RCC 7860 (cell line): ENCODE results near the gene ITPK1.

Source experiments
- DNase-seq: peaks from one replicate; pipeline ENCODE4 v3.0.0-alpha.2; 2015; ENCODE audit warnings: low spot score
- FAIRE-seq: peaks from 2 replicates; lab custom pipeline; 2012; peaks lifted over from hg19 to GRCh38; lab: Jason Lieb, UNC

The ITPK1 gene

DNA sequence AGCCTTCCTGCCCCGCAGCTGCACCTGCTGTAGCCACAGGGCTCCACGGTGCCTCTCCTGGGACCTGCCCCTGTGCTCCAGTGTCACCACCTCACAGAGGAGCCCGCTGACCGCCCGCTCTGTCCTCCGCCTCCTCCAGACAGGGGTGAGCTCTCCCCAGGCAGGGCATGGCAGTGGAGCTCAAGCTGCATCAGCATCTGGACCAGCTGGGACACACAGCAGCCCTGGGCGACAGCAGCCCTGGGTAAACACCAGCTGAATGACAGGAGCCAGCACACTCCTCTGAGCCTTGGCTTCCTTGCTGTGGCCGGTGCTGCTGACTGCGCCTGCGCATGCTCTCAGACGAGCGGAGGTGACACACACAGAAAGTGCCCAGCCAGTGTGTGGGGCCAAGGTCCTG lies 170.7 kb downstream of the ITPK1 start:
- DNase-seq (no peak), FAIRE-seq (no peak)

DNA sequence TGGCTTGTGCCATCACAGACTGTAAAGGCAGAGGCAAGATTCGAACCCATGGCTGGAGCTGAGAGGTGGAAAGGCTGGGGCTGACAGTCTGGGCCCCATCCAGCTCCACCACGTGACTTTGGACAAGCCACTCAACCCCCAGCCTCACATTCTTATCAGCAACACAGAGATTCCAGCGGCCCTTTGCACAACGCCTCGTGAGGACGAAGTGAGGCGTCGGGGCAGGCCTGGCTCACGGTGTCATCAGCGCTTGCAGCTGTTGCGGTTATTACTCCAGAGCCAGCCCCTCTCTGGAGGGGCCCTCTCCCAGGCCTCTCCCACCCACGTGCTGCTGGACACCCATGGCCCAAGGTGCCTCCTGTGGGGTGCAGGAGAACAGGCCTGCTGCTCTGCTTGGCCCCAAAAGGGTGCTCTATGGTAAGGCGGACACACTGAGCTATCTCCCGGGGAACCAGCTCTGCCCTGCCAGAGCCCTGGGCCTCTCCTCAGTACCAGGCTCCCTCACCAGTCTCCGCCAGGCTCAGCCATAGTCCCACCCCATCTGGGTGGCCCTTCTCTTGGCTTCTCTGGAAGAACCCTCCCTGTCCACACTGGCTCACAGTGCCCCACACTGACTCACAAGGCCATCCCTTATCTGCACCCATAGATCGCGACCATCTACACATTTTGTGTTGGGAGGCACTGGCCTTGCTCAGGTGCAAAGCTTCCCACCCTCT lies 171.7 kb downstream of the ITPK1 start:
- FAIRE-seq: no peak

GRCh38 chr14:92942976-92943710 lies 172.6 kb downstream of the ITPK1 start:
- no peak for DNase-seq
- no peak for FAIRE-seq

More for the DNA sequence above, 171.7 kb downstream of the ITPK1 start:
- DNase-seq: no peak

GRCh38 chr14:92942576-92942975 lies 173.1 kb downstream of the ITPK1 start:
- DNase-seq: no peak
- FAIRE-seq: no peak

DNA sequence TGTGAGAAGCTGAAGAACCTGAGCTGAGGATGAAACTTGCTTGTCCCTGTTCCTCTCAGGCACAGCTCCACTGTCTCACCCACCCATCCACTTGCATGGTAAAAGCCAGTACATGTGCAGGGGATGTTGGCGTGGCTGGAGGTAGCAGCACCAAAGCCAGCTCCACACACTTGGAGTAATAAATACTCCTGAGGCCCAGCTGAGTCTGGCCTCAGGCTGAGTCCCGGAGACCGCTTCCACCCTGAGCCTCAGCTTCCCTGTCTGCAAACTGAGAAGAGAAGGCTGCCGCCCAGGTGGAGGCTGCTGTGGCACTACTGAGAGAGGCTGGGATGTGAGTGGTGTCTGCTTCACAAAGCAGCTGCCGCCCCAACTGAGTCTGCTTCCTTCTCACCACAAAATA lies 173.6 kb downstream of the ITPK1 start:
- FAIRE-seq: no peak
- no peak for DNase-seq

GRCh38 chr14:92941531-92941930 lies 174.2 kb downstream of the ITPK1 start:
- FAIRE-seq (no peak), DNase-seq (no peak)

GRCh38 chr14:92940543-92940942 lies 175.2 kb downstream of the ITPK1 start:
- FAIRE-seq: no peak
- DNase-seq: no peak

GRCh38 chr14:92939699-92940098 lies 176.0 kb downstream of the ITPK1 start:
- no peak for FAIRE-seq

DNA sequence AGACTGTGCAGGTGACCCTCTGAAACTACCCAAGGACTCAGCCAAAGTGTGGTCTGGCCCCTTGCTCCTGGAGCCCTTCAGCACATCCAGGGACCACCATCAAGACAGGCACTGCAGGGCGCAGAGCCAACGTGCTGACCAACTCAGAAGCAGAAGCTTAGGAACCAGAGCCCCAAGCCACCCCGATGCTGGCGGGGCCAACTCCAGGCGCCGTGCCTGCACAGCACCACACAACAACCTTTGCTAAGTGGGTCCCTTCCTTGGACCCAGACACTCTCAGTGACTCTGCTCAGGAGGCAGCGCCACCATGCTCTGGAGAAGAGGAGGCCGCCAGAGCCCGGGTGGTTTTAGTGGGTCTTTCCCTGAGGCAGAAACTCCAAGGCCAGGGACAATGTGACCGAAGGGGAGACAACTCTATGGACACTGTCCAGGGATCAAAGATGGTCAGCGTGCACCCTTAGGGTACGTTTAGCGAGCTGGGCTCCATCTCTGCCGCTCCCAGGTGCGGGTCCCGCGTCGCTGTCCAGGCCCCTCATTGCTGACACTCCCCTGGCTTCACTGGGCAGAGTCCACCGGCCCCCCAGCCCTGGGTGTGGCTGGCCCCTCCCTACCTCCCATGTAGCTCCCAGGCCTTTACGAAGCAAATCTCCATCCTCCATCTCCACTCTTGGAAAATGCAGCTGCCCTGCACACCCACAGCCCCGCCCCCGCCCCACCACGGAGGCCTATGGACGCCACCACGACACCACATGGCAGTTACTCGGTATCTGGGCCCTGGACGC lies 176.6 kb downstream of the ITPK1 start:
- FAIRE-seq: no peak
- no peak for DNase-seq

More at GRCh38 chr14:92939699-92940098, 176.0 kb downstream of the ITPK1 start:
- DNase-seq: no peak

DNA sequence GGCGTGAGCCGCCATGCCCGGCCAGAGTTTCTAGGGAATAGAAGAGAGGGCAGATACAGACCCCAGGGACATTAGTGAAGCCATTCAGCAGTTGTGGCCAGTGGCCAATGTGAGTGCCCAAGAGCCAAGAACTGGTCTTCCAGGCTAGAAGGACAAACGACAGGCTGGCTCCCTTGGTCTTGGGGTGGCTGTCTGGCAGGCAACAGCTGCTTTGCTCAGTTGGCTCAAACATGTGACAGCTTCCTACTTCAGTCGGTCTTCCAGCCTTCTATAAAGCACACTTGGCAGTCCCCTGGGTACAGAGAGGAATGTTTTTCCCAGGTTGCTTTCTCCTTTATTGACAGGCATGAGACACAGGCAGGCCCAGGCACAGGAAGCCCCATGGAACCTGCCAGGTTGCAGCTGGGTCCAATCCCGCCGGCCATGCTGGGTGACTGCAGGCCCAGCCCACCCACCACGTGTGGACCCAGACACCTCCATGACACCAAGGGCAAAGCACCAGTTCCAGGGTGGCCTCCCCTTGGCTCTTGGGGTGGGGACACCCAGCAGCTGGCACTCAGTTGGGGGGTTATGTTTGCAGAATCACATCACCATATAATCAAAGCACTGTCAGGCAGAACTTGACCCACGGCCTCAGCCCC lies 177.4 kb downstream of the ITPK1 start:
- no peak for DNase-seq
- FAIRE-seq: no peak

- DNase-seq (no peak), FAIRE-seq (no peak)
These were observed 178.4 kb downstream of the ITPK1 start for GRCh38 chr14:92937051-92937937.

GRCh38 chr14:92936085-92936484 lies 179.6 kb downstream of the ITPK1 start:
- no peak for FAIRE-seq

DNA sequence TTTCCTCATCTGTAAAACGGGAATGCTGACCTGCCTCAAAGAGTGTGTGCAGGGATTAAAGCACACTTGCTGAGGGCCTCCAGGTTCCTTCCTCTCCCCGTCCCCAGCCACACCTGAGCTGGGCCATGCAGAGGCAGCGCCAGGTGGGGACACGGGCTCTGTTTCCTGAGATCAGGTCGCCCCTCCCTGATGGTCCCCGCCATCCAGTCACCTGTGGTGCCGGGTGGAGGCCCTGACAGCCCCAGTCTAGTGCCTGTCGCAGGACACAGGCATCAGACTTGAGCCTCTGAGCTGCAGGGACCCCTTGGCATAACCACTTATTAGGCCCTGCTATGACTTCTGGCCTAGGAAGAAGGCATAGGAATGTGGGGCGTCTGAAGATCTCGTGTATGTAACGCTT lies 180.3 kb downstream of the ITPK1 start:
- no peak for FAIRE-seq

More at GRCh38 chr14:92936085-92936484, 179.6 kb downstream of the ITPK1 start:
- DNase-seq: no peak

DNA sequence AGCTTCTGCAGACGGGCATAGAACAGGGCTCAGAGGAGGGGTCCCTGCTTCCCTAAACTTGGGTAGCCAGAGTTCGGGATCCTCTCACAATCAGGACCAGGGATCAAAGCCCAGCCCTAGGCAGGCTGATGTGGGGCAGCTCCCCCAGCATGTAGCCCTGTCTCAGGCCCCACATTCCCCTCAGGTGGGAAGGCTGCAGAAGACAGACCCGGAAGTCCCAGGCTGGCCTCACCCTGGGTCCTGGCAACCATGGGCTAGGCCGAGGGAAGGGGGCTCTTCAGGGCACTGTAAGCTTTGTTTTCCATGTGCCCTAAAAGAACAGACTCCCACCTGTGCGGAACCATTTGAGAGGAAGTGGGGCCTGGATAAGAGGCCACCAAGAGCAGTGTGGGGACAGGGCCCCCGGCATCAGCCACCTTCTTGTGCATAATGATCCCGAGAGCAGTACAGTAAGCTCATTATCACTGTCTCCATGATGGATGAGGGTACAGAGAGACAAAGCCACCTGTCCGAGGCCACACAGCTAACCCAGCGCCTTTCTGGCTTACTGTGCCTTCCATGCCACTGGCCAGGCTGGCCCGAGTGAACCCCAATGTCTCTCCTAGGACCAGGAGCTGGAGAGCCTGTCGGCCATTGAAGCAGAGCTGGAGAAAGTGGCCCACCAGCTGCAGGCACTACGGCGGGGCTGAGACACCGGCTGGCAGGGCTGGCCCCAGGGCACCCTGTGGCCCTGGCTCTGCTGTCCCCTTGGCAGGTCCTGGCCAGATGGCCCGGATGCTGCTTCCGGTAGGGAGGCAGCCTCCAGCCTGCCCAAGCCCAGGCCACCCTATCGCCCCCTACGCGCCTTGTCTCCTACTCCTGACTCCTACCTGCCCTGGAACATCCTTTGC lies 181.3 kb downstream of the ITPK1 start:
- no peak for FAIRE-seq
- DNase-seq: no peak

More for the DNA sequence above, 180.3 kb downstream of the ITPK1 start:
- DNase-seq: no peak

GRCh38 chr14:92933481-92933880 lies 182.2 kb downstream of the ITPK1 start:
- no peak for DNase-seq

DNA sequence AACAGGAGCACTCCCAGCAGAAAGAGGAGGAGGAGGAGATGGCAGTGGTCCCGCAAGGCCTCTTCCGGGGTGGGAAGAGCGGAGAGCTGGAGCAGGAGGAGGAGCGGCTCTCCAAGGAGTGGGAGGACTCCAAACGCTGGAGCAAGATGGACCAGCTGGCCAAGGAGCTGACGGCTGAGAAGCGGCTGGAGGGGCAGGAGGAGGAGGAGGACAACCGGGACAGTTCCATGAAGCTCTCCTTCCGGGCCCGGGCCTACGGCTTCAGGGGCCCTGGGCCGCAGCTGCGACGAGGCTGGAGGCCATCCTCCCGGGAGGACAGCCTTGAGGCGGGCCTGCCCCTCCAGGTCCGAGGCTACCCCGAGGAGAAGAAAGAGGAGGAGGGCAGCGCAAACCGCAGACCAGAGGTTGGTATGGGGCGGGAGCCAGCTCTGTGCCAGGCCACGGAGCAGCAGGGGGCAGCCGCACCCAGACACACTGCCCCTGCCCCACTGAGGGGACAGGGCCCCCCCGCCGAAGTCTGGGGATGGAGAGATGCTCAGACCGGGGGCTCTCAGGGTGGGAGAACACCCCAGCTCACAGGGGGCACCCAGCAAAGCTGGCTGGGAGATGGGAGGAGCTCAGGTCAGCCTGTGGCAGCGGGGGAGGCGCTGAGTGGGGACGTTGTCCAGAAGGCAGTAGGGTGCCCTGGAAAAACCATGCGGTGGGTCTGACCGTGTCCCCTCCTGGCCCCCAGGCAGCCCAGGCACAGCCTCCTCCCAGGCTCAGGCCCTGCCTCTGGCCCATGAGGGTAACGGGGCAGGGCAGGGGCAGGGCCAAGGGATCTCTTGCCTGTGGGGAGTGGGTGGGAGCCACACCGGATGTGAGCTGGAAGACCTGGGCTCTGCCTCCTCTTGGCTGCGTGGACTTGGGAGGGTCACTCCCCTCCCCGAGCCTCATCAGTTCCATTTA lies 183.0 kb downstream of the ITPK1 start:
- no peak for DNase-seq
- no peak for FAIRE-seq

More at GRCh38 chr14:92933481-92933880, 182.2 kb downstream of the ITPK1 start:
- no peak for FAIRE-seq

DNA sequence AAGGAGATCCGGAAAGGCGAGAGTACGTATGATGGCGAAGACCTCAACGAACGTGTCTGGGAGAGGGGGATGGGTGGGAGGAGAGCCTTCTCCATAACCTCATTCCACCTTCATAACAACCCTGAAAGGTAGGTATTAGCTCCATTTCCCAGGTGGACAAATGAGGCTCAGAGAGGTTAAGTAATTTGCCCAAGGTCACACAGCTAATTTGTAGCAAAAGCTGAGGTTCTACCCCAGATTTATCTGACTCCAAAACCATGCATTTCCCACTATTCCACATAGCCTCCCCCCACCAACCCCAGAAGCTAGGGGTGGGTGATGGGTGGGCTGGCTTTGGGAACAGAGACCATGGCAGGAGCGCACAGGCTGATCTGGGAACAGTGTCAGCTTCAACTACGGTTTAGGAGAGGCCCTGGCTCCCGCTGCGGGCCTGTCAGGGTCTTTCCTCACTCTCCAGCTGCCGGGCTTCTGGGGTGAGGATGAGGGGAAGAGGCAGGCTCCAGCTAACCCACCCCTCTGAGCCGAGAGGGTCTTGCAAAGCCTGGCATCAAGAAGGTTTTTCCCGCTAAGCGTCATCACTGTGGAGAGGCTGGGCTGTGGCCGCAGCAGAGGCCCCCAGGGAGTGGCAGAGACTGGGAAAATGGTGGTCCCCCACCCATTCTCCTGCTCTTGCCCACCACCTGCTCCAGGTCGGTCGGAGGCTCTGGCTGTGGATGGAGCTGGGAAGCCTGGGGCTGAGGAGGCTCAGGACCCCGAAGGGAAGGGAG lies 183.9 kb downstream of the ITPK1 start:
- DNase-seq: no peak
- FAIRE-seq: no peak
